ENCODE results near the gene CARD11. TPM values are rescaled to one million over a fixed set of nuclear protein-coding genes. Genes with fewer than 3 reads are reported as not detected.

CARD11 gene
- total RNA-seq, 1 experiment from 2014 or later, result 0.82 TPM

- DNase-seq (ENCODE audit: low read depth, low spot score), result no peak
- Histone ChIP-seq H3K36me3 (ENCODE audit: control insufficient read depth, insufficient read depth, low read length) (no peaks in the 10 kb centered on the region), H3K9me3 (ENCODE audit: control insufficient read depth, insufficient read depth, low read depth, low read length) (no peaks in the 10 kb centered on the region), H3K4me3 (ENCODE audit: low read depth in 2 of 2, low read length in 2 of 2) (no peak overlapping the region), H3K27me3 (ENCODE audit: control insufficient read depth, insufficient read depth, low read length) (peaks cover 6% of the 10 kb centered on the region), H3K27ac (ENCODE audit: low read length) (no peak overlapping the region), H3K4me1 (ENCODE audit: control insufficient read depth, insufficient read depth, low read length) (no peaks in the 10 kb centered on the region)
- ATAC-seq, result no peak
- CTCF ChIA-PET, result no interaction called here
- no TSS peak for BruUV-seq (replicated peaks)
- in situ Hi-C loops (cut with HindIII; ENCODE audit: low pct_unique_long_range_greater_than_20kb, low sequenced_read_pairs) (no loop called here), intact Hi-C loops (cut with micrococcal nuclease; ENCODE audit: unreplicated experiment) (no loop called here)
- POLR2A ChIA-PET, result interaction anchor here (0.6 to 0.7 kb wide), 2 partner anchors 12 to 77 kb away, joined by 4 to 7 read pairs; no protein-coding TSS in a partner anchor
- TF ChIP-seq TCF7L2 (IDR thresholded peaks at IDR 0.05; ENCODE audit: low read depth, low read length) (no peak), SIN3A (IDR thresholded peaks at IDR 0.05; ENCODE audit: borderline replicate concordance, insufficient read depth, low read depth, low read length) (no peak), POLR2AphosphoS5 (IDR thresholded peaks at IDR 0.05; ENCODE audit: low read depth, low read length) (no peak), REST (IDR thresholded peaks at IDR 0.05; ENCODE audit: insufficient read depth in 1 of 2, low read depth in 2 of 2, low read length in 1 of 2) (no peak), CTCF (IDR thresholded peaks at IDR 0.05) (no peak)
Observed at GRCh38 chr7:2983586-2983985, 60.1 kb downstream of the CARD11 start.

DNA sequence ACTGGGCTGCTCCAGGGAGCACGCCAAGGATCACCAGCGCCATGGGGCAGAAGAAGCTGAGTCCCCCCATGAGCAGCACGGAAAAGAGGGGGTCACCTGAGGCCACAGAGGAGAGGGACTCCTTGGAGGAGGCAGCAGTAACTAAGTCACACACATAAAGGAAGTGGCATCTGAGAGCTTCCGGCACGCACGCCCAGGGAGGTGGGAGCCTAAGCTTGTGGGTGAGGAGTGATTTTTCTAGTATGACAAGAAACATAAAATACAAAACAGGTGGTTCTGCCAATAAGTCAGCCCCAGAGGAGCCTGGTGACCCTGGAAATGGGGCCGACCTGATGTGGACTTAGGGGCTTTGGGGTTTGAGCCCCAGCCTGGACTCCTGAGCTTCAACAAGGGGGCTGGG is 60.8 kb downstream of the CARD11 start:
- no TSS peak for BruUV-seq (replicated peaks)
- Histone ChIP-seq H3K4me3 (ENCODE audit: low read depth in 2 of 2, low read length in 2 of 2) (no peak overlapping the region), H3K36me3 (ENCODE audit: control insufficient read depth, insufficient read depth, low read length) (no peaks in the 10 kb centered on the region), H3K4me1 (ENCODE audit: control insufficient read depth, insufficient read depth, low read length) (no peaks in the 10 kb centered on the region), H3K27ac (ENCODE audit: low read length) (no peak overlapping the region), H3K27me3 (ENCODE audit: control insufficient read depth, insufficient read depth, low read length) (peaks cover 3% of the 10 kb centered on the region), H3K9me3 (ENCODE audit: control insufficient read depth, insufficient read depth, low read depth, low read length) (no peaks in the 10 kb centered on the region)
- DNase-seq (ENCODE audit: low read depth, low spot score), result no peak
- ChIA-PET CTCF (no interaction called here), POLR2A (no interaction called here)
- intact Hi-C loops (cut with micrococcal nuclease; ENCODE audit: unreplicated experiment), result no loop called here
- ATAC-seq, result no peak
- in situ Hi-C loops (cut with HindIII; ENCODE audit: low pct_unique_long_range_greater_than_20kb, low sequenced_read_pairs), result no loop called here
- no peak for TF ChIP-seq REST (IDR thresholded peaks at IDR 0.05; ENCODE audit: insufficient read depth in 1 of 2, low read depth in 2 of 2, low read length in 1 of 2)
- TF ChIP-seq SIN3A (IDR thresholded peaks at IDR 0.05; ENCODE audit: borderline replicate concordance, insufficient read depth, low read depth, low read length), result no peak
- no peak for TF ChIP-seq TCF7L2 (IDR thresholded peaks at IDR 0.05; ENCODE audit: low read depth, low read length)
- no peak for TF ChIP-seq CTCF (IDR thresholded peaks at IDR 0.05)
- TF ChIP-seq POLR2AphosphoS5 (IDR thresholded peaks at IDR 0.05; ENCODE audit: low read depth, low read length), result no peak
